ENCODE results near the gene CDH4. TPM values are rescaled to one million over a fixed set of nuclear protein-coding genes. Genes with fewer than 3 reads are reported as not detected.

Gene CDH4
- total and polyA plus RNA-seq, 2 donors (not counting 3 experiments of a cell fraction or from before 2014, with no cell fraction given) = 0.17 to 0.51 TPM

DNA sequence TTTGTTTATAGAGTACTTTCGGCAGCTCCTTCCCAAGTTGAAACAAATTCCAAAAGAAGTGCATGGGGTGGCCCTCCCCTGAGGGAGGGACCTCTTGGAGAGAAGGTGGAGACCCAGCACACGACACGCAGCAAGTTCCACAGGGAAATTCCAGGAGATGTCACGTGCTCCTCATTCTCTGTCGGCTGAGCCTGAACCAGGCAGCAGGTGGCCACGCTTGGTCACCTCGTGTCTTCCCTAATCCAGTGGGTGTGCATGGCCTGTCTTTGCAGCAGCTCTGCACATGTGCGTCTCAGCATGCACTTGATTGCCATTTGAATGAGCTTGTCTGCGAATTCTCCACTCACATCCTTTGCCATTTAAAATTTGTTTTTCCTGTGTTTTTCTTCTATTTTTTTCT lies 357.4 kb downstream of the CDH4 start:
- intact Hi-C loops (cut with micrococcal nuclease) = no loop called here
- dilution Hi-C loops (cut with MboI; ENCODE audit: extremely low pct_ligation_motif_present, low sequenced_read_pairs) = no loop called here
- no peak for FAIRE-seq

More for the DNA sequence above, 357.4 kb downstream of the CDH4 start:
- BruUV-seq (replicated peaks) = no TSS peak
- H2AFZ ChIP-seq (ENCODE audit: low read depth, low read length) = no peak overlapping the region
- no peaks in the 10 kb centered on the region for H4K20me1 ChIP-seq (replicated peaks; ENCODE audit: control insufficient read depth, extremely low read depth, insufficient read depth, low read length)
- H3K9ac ChIP-seq (replicated peaks; ENCODE audit: extremely low read depth, insufficient read depth, low read length) = no peak overlapping the region
- no peak overlapping the region for H3K4me2 ChIP-seq (ENCODE audit: insufficient read depth, low read length)
- no peak for DNase-seq (ENCODE audit: low read depth, low spot score)
- POLR2A ChIA-PET = no interaction called here
- H3K4me3 ChIP-seq (replicated peaks in 1 of 3; ENCODE audit: insufficient read depth in 1 of 3, low read depth in 1 of 3, low read length in 3 of 3) = no peak overlapping the region
- no peaks in the 10 kb centered on the region for H3K27me3 ChIP-seq (ENCODE audit: control insufficient read depth in 2 of 2, insufficient read depth in 2 of 2, low read length in 2 of 2)
- peaks cover 17% of the 10 kb centered on the region for H3K9me3 ChIP-seq (replicated peaks; ENCODE audit: control insufficient read depth, insufficient read depth, low read length)
- TF ChIP-seq MYC (IDR thresholded peaks at IDR 0.05; ENCODE audit: low read depth, low read length) = no peak
- TF ChIP-seq, protein P1, sequence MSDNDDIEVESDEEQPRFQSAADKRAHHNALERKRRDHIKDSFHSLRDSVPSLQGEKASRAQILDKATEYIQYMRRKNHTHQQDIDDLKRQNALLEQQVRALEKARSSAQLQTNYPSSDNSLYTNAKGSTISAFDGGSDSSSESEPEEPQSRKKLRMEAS (IDR thresholded peaks at IDR 0.05; ENCODE audit: insufficient read depth, insufficient read length) = no peak
- no peak for TF ChIP-seq EZH2 (IDR thresholded peaks at IDR 0.05; ENCODE audit: borderline replicate concordance, low read depth, low read length, severe bottlenecking)
- TF ChIP-seq POLR2AphosphoS5 (IDR thresholded peaks at IDR 0.05; ENCODE audit: insufficient read depth, low read depth, low read length) = no peak
- TF ChIP-seq, protein P2, sequence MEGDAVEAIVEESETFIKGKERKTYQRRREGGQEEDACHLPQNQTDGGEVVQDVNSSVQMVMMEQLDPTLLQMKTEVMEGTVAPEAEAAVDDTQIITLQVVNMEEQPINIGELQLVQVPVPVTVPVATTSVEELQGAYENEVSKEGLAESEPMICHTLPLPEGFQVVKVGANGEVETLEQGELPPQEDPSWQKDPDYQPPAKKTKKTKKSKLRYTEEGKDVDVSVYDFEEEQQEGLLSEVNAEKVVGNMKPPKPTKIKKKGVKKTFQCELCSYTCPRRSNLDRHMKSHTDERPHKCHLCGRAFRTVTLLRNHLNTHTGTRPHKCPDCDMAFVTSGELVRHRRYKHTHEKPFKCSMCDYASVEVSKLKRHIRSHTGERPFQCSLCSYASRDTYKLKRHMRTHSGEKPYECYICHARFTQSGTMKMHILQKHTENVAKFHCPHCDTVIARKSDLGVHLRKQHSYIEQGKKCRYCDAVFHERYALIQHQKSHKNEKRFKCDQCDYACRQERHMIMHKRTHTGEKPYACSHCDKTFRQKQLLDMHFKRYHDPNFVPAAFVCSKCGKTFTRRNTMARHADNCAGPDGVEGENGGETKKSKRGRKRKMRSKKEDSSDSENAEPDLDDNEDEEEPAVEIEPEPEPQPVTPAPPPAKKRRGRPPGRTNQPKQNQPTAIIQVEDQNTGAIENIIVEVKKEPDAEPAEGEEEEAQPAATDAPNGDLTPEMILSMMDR (IDR thresholded peaks at IDR 0.05; ENCODE audit: extremely low read depth in 1 of 2, insufficient read depth in 1 of 2, low read depth in 1 of 2, low read length in 2 of 2) = no peak
- no peak for TF ChIP-seq POLR2A (IDR thresholded peaks at IDR 0.05; ENCODE audit: low read depth, low read length)
- TF ChIP-seq GATA2 (IDR thresholded peaks at IDR 0.05; ENCODE audit: insufficient read depth, insufficient read length, low read depth, low read length) = no peak
- TF ChIP-seq FOS (IDR thresholded peaks at IDR 0.05; ENCODE audit: borderline replicate concordance, insufficient read depth, low read length) = no peak
- TF ChIP-seq JUN (IDR thresholded peaks at IDR 0.05; ENCODE audit: borderline replicate concordance, insufficient read depth, insufficient read length, low read depth) = no peak
- H3K36me3 ChIP-seq (ENCODE audit: control insufficient read depth in 2 of 2, extremely low read depth in 1 of 2, insufficient read depth in 2 of 2, low read length in 2 of 2) = no peaks in the 10 kb centered on the region
- H3K79me2 ChIP-seq (ENCODE audit: control insufficient read depth, insufficient read depth, low read length) = no peaks in the 10 kb centered on the region
- H3K9me1 ChIP-seq (replicated peaks; ENCODE audit: control insufficient read depth, extremely low read depth, insufficient read depth, low read length) = no peaks in the 10 kb centered on the region
- H3K4me1 ChIP-seq (ENCODE audit: control insufficient read depth, extremely low read depth, insufficient read depth, low read length) = no peaks in the 10 kb centered on the region
- CTCF ChIA-PET = no interaction called here
- H3K27ac ChIP-seq (ENCODE audit: insufficient read depth, low read depth, low read length) = no peak overlapping the region

Data from endothelial cell of umbilical vein (primary cell).